ENCODE measurements around the gene RUNX1.

Gene RUNX1

DNA sequence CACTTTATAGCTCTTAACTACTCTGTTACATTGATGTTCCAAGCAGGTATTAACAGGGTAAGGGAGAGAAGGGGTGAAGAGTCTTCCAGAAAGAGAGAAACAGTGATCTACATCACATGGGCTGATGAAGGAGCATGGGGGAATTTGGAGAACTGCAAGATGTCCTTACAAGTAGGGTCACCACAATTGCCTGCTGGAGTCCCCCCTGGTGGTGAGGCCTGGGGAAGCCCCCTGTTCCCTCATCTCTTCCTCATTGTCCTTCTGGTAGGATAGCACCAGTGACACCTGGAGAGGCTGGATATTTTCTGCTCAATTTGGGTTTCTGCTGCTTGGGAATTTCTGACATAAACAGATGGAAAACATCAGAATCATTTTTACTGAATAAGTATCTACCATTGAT is 126.6 kb downstream of the RUNX1 start:
- no peak for DNase-seq (ENCODE audit: low spot score)

- DNase-seq (ENCODE audit: low spot score): no peak
Measured at GRCh38 chr21:34921151-34921550, 128.0 kb downstream of the RUNX1 start.

DNA sequence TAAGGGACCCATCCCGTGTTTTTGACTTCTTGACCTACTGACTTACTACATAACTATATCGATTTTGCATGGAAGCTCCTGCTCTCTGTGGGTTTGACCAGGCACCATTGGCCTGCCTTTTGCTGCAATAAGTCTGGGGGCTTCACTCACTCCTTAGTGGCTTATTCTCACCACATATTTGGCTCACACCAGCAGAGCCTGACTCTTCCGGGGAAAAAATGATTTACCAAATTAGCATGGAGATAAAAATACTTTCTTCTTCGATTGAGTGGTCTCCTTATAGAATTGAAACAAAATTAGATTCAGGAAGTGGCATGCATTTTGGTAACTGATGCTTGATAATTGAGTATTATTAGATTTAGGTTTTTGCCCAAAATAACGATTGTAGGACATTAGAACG is 129.7 kb downstream of the RUNX1 start:
- DNase-seq (ENCODE audit: low spot score): no peak

- no peak for DNase-seq (ENCODE audit: low spot score)
Measured at GRCh38 chr21:34916446-34916845, 132.7 kb downstream of the RUNX1 start.

DNA sequence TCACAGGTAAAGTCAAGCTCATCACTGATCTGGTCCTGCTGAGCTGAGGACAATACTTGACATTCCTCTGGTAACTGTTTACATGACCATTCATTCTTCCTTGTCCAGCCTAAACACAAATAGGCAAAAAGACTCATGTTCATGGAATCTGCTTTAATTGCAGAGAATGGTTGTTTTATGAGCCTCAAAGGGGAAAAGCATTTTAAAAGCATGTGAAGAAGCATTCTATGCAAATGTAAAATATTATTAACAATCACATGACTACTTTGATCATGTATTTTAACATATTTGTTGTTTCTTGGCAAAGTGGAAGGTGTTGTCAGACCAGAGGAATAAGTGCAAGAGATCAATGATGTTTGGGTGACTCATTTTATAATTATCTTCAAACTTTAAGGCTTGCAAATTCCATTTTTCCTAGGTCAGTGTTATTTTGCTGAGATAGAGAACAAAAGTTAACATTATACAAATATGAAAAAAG is 133.7 kb downstream of the RUNX1 start:
- no peak for DNase-seq (ENCODE audit: low spot score)

GRCh38 chr21:34914239-34914638 is 134.9 kb downstream of the RUNX1 start:
- DNase-seq (ENCODE audit: low spot score): no peak

GRCh38 chr21:34913811-34914210 is 135.3 kb downstream of the RUNX1 start:
- DNase-seq (ENCODE audit: low spot score): no peak

DNA sequence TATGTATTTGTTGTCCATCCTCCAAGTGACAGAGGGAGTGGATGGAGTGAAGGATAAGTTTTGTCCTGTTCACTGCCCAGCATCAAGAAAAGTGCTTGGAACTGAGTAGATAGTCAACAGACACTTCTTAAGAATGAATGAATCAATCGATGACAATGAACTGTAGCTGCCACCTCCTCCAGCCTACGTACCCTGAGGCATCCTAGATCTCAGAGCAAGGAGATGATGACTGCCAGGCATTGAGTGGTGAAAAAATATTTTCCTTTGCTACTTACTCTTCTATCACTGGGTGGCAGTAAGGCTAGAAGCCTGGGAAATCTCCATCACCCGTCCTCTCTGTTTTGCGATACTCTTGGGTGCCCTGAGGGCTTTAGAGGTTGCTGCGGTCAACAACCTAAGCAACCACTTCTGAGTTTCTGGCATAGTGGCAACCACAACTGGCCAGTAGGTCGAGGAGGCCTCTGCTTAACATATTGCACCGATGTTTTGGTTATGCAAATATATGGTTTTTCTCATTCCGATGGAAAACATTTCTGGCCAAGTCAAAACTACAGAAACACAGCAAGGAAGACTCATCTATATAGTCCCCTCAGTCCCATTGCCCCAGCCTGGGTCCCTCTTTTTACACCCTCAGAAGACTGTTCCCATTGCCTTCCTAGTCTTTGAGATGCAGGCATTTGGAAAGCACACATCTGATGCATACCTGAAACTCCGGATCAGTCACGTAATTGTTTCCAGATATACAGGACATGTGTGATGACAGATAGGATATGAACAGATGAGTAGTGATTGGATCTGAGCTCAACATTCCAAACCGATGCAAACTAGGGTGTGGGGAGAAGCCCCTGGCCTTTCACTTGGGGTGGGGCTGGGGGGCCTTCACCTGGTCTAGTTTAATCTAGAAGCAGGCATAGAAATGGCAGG is 136.8 kb downstream of the RUNX1 start:
- DNase-seq (ENCODE audit: low spot score): no peak

GRCh38 chr21:34911360-34911759 is 137.7 kb downstream of the RUNX1 start:
- no peak for DNase-seq (ENCODE audit: low spot score)

DNA sequence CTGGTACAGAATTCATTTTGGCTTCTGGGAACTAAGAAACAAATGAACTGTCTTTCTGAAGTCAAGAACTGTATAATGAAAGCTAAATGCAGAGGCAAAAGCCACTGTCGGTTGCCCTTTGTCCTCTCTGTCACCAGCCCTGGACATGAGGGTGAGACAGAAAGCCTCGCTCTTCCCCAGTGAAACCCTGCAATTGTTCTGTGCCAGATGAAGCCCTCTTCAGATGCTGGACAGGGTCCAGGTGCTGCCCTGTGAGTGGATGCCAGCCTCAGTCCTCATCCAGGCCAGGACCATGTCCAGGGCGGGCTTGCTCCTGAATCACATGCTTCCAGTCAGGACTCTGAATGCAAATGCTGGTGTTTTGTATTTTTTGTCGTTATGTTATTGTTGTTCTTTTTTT is 138.7 kb downstream of the RUNX1 start:
- DNase-seq (ENCODE audit: low spot score): no peak

DNA sequence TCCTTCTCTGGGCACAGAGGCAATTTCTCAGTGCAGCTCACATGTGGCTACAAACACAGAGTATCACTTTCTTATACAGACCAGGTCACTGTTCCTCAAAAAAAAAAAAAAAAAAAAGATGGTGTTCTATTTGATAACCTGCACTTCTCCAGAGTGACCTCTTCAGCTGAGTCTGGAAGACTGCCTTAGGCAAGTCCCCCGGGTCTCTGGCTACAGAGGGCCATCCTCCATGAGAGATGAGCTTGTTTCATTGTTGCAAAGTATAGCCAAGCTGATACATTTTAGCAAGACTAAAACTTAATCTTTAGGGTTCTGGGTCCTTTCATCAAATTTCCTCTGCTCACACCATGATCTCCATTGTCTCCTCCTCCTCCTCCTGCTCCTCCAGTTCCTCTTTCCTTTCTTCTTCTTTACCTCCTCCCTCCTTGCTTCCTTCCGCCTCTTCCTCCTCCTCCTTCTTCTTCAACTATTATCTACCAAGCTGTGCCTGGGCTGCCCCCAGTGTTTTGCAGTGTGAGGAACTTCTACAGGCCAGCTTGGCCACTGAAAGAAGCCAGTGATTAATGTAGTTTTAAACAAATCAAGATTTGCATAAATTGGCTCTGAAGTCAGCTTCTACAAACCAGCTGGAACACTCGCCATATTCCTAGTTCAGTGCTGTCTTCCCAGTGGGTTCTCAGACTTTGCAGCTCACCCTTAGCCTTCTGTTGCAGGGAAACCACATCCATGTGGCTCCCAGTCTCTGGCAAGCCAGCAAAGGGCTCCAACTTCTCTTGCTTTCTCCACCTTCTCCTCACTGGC is 139.4 kb downstream of the RUNX1 start:
- no peak for DNase-seq (ENCODE audit: low spot score)

DNA sequence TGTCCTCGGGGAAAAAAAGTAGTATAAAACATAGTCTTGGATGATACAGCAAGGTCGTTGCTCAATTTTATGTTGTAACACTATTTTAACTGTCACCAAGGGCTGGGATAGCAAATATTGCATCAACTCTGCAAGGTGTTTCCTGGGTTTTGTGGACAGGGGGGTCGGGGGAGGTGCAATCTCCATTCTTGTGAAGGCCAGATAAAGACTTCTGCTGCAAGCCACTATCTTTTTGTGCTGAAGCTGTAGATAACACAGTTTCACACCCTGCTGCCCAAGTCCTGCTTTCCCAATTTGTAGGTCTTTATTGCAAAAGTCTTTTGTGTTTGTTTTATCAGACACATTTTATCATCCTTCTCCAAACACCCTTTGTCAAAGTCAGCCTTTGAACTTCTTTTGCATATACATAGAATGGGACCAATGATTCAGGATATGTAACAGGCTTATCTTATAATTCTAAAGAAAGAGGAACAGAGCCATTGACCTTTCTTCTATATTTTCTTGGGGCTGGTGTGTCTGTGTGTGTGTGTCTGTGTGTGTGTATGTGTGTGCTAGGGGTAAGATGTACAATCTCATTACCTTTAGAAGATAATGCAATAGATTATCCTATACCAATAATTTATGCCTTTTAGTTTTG is 140.6 kb downstream of the RUNX1 start:
- peak; percentile 19 for DNase-seq (ENCODE audit: low spot score)

- no peak for DNase-seq (ENCODE audit: low spot score)
Measured at GRCh38 chr21:34907461-34908418, 141.4 kb downstream of the RUNX1 start.

DNA sequence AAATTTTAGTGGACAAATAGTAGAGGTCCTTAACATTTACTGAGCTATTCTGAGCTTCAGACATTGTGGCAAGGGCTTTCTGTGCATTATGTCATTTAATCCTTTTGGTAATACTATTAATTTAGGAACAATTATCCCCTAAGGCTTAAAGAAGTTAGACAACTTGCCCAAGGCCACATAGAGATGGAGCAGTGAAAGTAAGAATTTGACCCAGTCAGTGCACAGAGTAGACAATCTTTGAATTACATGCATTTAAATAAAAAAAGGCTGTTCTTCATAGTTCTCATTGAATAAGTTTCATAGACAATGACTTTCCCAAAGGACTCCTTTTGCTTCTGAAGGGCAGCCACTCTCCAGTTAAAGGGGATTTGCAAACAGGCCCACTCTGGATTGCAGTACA is 142.7 kb downstream of the RUNX1 start:
- DNase-seq (ENCODE audit: low spot score): no peak

DNA sequence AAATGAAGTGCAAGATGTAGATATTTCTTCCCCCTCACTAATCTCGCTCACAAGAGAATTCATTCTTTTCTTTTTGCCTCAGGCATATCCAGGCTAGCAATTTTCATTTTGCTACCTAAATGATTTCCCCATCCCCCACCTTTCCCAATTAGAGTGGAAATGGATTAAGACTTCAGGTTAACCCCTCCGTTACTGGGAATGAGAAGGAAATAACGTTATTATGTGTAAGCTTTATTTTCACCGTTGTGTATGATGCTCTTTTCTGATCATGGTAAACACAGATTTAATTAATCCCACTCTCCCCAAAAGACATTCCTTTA is 143.9 kb downstream of the RUNX1 start:
- DNase-seq (ENCODE audit: low spot score): no peak

DNA sequence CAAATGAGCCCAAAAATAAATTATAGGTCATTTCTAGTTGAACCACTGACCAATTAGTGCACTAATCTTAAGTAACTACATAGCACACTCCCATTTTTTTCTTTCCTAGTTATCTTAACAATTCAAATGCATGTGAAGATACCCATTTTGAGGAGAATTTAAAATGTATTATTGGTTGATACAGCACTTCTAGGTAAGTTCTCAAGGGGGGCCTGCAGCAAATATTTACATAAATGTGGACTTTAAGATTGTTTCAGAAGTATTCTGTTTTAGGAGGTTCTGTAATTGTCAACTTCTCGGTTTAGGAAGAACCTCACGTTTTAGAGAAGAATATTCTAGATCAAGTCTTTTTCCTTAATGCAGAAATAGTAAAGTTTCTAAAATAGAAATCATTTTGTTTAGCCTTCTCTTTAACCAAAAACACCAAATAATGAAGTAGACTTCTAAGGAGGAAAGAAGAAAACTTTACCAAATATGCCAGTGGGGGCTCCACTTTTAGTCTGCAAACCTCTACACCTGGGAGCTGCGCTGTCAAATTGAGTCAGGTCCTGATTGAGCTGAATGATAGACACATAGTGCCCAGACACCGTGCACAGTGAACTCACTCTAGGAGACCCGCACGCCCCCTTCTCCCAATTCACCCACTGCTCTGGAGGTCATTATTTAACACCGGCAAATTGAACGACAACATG is 144.4 kb downstream of the RUNX1 start:
- DNase-seq (ENCODE audit: low spot score): no peak

DNA sequence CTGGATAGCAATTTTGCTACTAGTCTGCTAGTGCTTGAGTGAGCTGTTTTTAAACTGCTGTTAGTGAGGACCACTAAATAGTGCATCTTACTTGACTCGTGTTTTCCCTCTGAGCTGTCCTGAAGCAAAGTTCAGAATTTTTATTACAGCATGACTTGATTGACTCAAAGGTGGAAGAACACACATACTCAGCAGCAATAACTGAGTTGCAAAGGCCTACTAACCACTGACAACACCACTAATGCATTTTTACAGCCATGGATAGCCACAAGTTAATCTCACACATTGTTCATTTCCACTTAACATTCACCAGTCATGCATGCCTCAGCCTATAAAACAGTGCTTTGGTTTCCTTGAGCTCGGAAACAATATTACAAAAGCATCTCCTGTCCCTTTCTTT is 148.7 kb downstream of the RUNX1 start:
- no peak for DNase-seq (ENCODE audit: low spot score)

DNA sequence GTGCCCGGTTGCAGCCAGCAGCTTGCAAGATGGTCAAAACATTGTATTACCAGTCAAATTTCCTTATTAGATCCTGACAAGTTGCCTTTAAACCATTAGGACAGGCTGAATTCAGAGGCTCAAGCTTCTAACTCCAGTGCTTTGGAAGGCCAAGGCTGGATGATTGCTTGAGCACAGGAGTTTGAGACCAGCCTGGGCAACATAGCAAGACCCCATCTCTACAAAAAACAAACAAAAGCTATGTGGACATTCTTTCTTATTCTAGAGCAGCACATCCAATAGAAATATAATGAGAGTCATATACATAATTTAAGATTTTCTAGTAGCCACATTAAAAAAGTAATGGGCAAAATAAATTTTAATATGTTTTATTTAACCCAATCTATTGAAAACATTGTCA is 149.3 kb downstream of the RUNX1 start:
- no peak for DNase-seq (ENCODE audit: low spot score)

- DNase-seq (ENCODE audit: low spot score): no peak
Measured at GRCh38 chr21:34899302-34899701, 149.8 kb downstream of the RUNX1 start.

DNA sequence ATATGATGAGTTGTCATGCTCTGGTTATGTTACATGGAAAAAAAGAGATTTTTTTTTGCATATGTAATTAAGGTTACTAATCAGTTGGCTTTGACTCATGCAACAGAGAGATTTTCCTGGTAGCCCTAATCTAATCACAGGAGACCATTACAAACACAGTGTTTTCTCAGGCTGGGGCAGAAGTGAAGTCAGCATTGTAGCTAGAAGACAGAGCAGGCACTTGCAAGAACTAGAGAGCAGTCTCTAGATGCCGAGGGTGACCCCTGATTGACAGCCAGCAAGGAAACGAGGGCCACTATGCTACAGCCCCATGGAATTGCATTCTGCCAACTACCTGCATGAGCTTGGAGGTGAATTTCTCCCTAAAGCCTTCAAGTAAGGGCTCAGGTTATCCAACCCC is 151.3 kb downstream of the RUNX1 start:
- DNase-seq (ENCODE audit: low spot score): no peak

DNA sequence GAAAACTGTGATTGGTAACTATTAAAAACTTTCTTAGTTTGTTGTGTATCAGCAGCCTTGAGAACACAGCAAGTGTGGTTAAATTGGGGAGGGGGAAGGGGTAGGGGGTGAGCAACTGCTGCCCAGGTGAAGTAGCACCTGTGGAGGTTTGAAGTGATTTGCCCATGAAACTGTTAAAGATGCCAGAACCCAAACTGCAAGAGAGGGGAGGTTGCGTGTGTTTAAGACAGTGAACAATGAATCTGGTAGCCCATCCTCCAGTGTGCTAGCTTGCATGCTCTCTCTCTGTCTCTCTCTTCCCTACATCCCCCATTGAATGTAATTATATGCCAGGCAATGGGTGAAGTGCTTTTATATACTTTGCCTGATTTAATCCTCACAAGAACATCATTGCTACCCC is 154.7 kb downstream of the RUNX1 start:
- no peak for DNase-seq (ENCODE audit: low spot score)
